Endothelial cell of umbilical vein (primary cell): ENCODE measurements around the gene SPEN. TPM values are rescaled to one million over a fixed set of nuclear protein-coding genes. Genes with fewer than 3 reads are reported as not detected.

Source experiments
- BruUV-seq: library from RNA; stranded (reverse); fragments of 400-500 nt; replicated peaks from 2 replicates; lab custom pipeline; 2021; lab: Mats Ljungman, UMichigan
- CTCF ChIA-PET: fragments of 300-600, 350-600 bp; sonication (Branson Sonifier 250); formaldehyde crosslinking; loops from one replicate; lab custom pipeline; 2021; ENCODE audit warnings: antibody characterized with exemption, inconsistent platforms; lab: Charles Lee
- POLR2A ChIA-PET: fragments of 300-600, 350-600 bp; sonication (Branson Sonifier 250); formaldehyde crosslinking; loops from one replicate; lab custom pipeline; 2021; ENCODE audit warnings: antibody characterized with exemption, inconsistent platforms; lab: Charles Lee
- DNase-seq: peaks from one replicate; pipeline ENCODE4 v3.0.0-alpha.2; 2011; ENCODE audit warnings: low read depth, low spot score
- FAIRE-seq: peaks from 2 replicates; lab custom pipeline; 2011; peaks lifted over from hg19 to GRCh38; lab: Jason Lieb, UNC
- H2AFZ ChIP-seq: 2 replicates; pipeline ENCODE4 v1.6.0; 2012; ENCODE audit warnings: low read depth, low read length, control low read depth, inconsistent platforms
- H3K27ac ChIP-seq: 2 replicates; pipeline ENCODE4 v1.5.1; 2011; ENCODE audit warnings: low read depth, mild to moderate bottlenecking, control low read depth, low read length, moderate library complexity; ENCODE audit not compliant: insufficient read depth
- H3K27me3 ChIP-seq, 2 experiments: 2 replicates each; pipeline versions ENCODE4 v1.6.0 to v1.6.1; 2011; ENCODE audit warnings: low read length in 2 of 2, mixed read lengths in 1 of 2; ENCODE audit not compliant: control insufficient read depth in 2 of 2, insufficient read depth in 2 of 2
- H3K36me3 ChIP-seq, 2 experiments: 2 replicates in 1 of 2; 3 replicates in 1 of 2; pipeline ENCODE4 v1.5.1; 2011; ENCODE audit warnings: low read length in 2 of 2, mild to moderate bottlenecking in 1 of 2, moderate library complexity in 1 of 2; ENCODE audit not compliant: control insufficient read depth in 2 of 2, insufficient read depth in 2 of 2; ENCODE audit errors: extremely low read depth in 1 of 2
- H3K4me1 ChIP-seq: 3 replicates; pipeline ENCODE4 v1.5.1; 2011; ENCODE audit warnings: mild to moderate bottlenecking, low read length; ENCODE audit not compliant: control insufficient read depth, insufficient read depth; ENCODE audit errors: extremely low read depth
- H3K4me2 ChIP-seq: 2 replicates; pipeline ENCODE4 v1.6.1; 2011; ENCODE audit warnings: low read length, control low read depth, mixed read lengths; ENCODE audit not compliant: insufficient read depth
- H3K4me3 ChIP-seq, 3 experiments: fragments of 200-600 bp in 1 of 3; sonication (generic), shearing (Covaris generic) in 1 of 3; replicated peaks in 1 of 3; 2 replicates each; pipeline ENCODE4 v1.5.1; 2011 to 2016; ENCODE audit warnings: control low read depth in 3 of 3, low read length in 3 of 3, mild to moderate bottlenecking in 2 of 3, inconsistent platforms in 1 of 3, low read depth in 1 of 3, moderate library complexity in 1 of 3; ENCODE audit not compliant: insufficient read depth in 1 of 3
- H3K79me2 ChIP-seq: 2 replicates; pipeline ENCODE4 v1.6.0; 2012; ENCODE audit warnings: low read length, inconsistent platforms; ENCODE audit not compliant: control insufficient read depth, insufficient read depth
- H3K9ac ChIP-seq: replicated peaks from 2 replicates; pipeline ENCODE3; 2011; ENCODE audit warnings: low read length, control low read depth; ENCODE audit not compliant: insufficient read depth; ENCODE audit errors: extremely low read depth
- H3K9me1 ChIP-seq: replicated peaks from 3 replicates; pipeline ENCODE4 v1.6.0; 2011; ENCODE audit warnings: mild to moderate bottlenecking, low read length; ENCODE audit not compliant: control insufficient read depth, insufficient read depth; ENCODE audit errors: extremely low read depth
- H3K9me3 ChIP-seq: replicated peaks from 2 replicates; pipeline ENCODE4 v1.5.1; 2012; ENCODE audit warnings: low read length, inconsistent platforms; ENCODE audit not compliant: control insufficient read depth, insufficient read depth
- H4K20me1 ChIP-seq: replicated peaks from 2 replicates; pipeline ENCODE3; 2011; ENCODE audit warnings: mild to moderate bottlenecking, low read length; ENCODE audit not compliant: control insufficient read depth, insufficient read depth; ENCODE audit errors: extremely low read depth
- EZH2 ChIP-seq: IDR thresholded peaks from 2 replicates; pipeline ENCODE4 v1.6.1; 2012; ENCODE audit warnings: borderline replicate concordance, low read depth, mild to moderate bottlenecking, moderate library complexity, low read length, inconsistent platforms; ENCODE audit not compliant: severe bottlenecking
- FOS ChIP-seq: IDR thresholded peaks from 2 replicates; pipeline ENCODE4 v1.6.1; 2011; ENCODE audit warnings: mild to moderate bottlenecking, low read length, moderate library complexity, borderline replicate concordance; ENCODE audit not compliant: insufficient read depth
- GATA2 ChIP-seq: IDR thresholded peaks from 2 replicates; pipeline ENCODE4 v1.7.0; 2011; ENCODE audit warnings: low read depth, mild to moderate bottlenecking, moderate library complexity, mixed read lengths, low read length; ENCODE audit not compliant: insufficient read length, insufficient read depth
- JUN ChIP-seq: IDR thresholded peaks from 2 replicates; pipeline ENCODE4 v1.6.1; 2011; ENCODE audit warnings: borderline replicate concordance, low read depth; ENCODE audit not compliant: insufficient read length, insufficient read depth
- MYC ChIP-seq: IDR thresholded peaks from one replicate; pipeline ENCODE4 v1.6.1; 2011; ENCODE audit warnings: mild to moderate bottlenecking, low read depth, low read length
- POLR2A ChIP-seq: IDR thresholded peaks from 2 replicates; pipeline ENCODE4 v1.6.1; 2012; ENCODE audit warnings: low read depth, mild to moderate bottlenecking, control low read depth, low read length
- POLR2AphosphoS5 ChIP-seq: IDR thresholded peaks from 2 replicates; pipeline ENCODE4 v1.6.1; 2012; ENCODE audit warnings: low read depth, mild to moderate bottlenecking, control low read depth, low read length, moderate library complexity; ENCODE audit not compliant: insufficient read depth
- dilution Hi-C: fragments of 300-500 bp; cut with MboI; formaldehyde crosslinking; loops from one replicate; pipeline ENCODE4 v1.15.0; 2019; ENCODE audit warnings: low sequenced_read_pairs; ENCODE audit not compliant: extremely low pct_ligation_motif_present
- intact Hi-C: fragments of 100-400 bp; cut with micrococcal nuclease; formaldehyde crosslinking; loops from one replicate; pipeline ENCODE4 v1.10.0; 2022
- polyA plus RNA-seq, 4 experiments: library from polyadenylated mRNA; depleted of rRNA in 3 of 4; stranded (reverse) in 3 of 4; unstranded in 1 of 4; fragments of >200 nt; gene quantifications; 2 replicates each; pipeline versions ENCODE4 v1.2.1 to v1.2.3, GENCODE V29; 2011 to 2012; ENCODE audit warnings: missing spikeins in 1 of 4
- total RNA-seq: library from RNA; stranded (reverse); gene quantifications from 2 replicates; pipeline ENCODE4 v1.2.3, GENCODE V29; 2021
- TF ChIP-seq, protein P1 (sequence below): IDR thresholded peaks from 2 replicates; pipeline ENCODE4 v1.6.1; 2011; ENCODE audit not compliant: insufficient read depth, insufficient read length
- TF ChIP-seq, protein P2 (sequence below), 2 donors: IDR thresholded peaks; 1 replicate in 1 of 2; 2 replicates in 1 of 2; pipeline ENCODE4 v1.5.1; 2011; ENCODE audit warnings: low read length in 2 of 2, mild to moderate bottlenecking in 2 of 2, moderate library complexity in 2 of 2, control low read depth in 1 of 2, inconsistent platforms in 1 of 2, low read depth in 1 of 2; ENCODE audit not compliant: insufficient read depth in 1 of 2; ENCODE audit errors: extremely low read depth in 1 of 2

SPEN gene
- total and polyA plus RNA-seq, 2 donors (not counting 3 experiments of a cell fraction or from before 2014, with no cell fraction given) = 9.3 to 44.4 TPM

DNA sequence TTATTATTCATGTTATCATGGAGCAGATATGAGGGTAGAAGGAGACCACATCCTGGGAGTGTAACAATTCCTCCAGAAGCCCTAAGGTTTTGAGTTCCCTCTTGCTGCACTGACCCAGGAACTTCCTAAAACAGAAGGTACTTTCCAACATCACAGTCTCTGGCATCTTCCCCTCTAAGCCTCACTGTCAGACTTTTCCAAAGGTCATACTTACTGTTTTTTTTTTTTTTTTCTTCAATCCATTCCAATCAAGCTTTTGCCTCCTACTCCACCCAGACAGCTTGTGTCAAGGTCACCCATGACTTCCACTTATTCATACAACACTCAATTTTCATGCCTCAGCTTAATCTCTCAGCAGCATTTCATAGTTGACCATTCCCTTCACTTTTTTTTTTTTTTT, 21.7 kb upstream of the SPEN start:
- H3K9ac ChIP-seq = no peak overlapping the region
- no peak for DNase-seq
- no TSS peak for BruUV-seq
- no peak overlapping the region for H2AFZ ChIP-seq
- H3K27me3 ChIP-seq = no peaks in the 10 kb centered on the region
- dilution Hi-C loops = no loop called here
- H3K9me3 ChIP-seq = no peaks in the 10 kb centered on the region
- H3K4me1 ChIP-seq = no peaks in the 10 kb centered on the region
- H3K27ac ChIP-seq = no peak overlapping the region
- H3K36me3 ChIP-seq = no peaks in the 10 kb centered on the region
- H3K4me3 ChIP-seq = no peak overlapping the region
- no peak overlapping the region for H3K4me2 ChIP-seq
- intact Hi-C loops = no loop called here
- no peaks in the 10 kb centered on the region for H4K20me1 ChIP-seq
- CTCF ChIA-PET = interaction anchor here (1.3 kb wide), 1 partner anchor 10 kb away, joined by 10 read pairs; no protein-coding TSS in a partner anchor
- H3K9me1 ChIP-seq = no peaks in the 10 kb centered on the region
- POLR2A ChIA-PET = no interaction called here
- FAIRE-seq = no peak
- TF ChIP-seq, protein P1, sequence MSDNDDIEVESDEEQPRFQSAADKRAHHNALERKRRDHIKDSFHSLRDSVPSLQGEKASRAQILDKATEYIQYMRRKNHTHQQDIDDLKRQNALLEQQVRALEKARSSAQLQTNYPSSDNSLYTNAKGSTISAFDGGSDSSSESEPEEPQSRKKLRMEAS = no peak
- TF ChIP-seq GATA2 (no peak), JUN (no peak), EZH2 (no peak), POLR2AphosphoS5 (no peak), MYC (no peak), POLR2A (no peak), FOS (no peak)
- TF ChIP-seq, protein P2, sequence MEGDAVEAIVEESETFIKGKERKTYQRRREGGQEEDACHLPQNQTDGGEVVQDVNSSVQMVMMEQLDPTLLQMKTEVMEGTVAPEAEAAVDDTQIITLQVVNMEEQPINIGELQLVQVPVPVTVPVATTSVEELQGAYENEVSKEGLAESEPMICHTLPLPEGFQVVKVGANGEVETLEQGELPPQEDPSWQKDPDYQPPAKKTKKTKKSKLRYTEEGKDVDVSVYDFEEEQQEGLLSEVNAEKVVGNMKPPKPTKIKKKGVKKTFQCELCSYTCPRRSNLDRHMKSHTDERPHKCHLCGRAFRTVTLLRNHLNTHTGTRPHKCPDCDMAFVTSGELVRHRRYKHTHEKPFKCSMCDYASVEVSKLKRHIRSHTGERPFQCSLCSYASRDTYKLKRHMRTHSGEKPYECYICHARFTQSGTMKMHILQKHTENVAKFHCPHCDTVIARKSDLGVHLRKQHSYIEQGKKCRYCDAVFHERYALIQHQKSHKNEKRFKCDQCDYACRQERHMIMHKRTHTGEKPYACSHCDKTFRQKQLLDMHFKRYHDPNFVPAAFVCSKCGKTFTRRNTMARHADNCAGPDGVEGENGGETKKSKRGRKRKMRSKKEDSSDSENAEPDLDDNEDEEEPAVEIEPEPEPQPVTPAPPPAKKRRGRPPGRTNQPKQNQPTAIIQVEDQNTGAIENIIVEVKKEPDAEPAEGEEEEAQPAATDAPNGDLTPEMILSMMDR (IDR thresholded peaks at IDR 0.05; ENCODE audit: extremely low read depth in 1 of 2, insufficient read depth in 1 of 2, low read depth in 1 of 2, low read length in 2 of 2) = no peak
- no peaks in the 10 kb centered on the region for H3K79me2 ChIP-seq
